Calu3 (cell line): ENCODE measurements around the gene PAPPA. TPM values are rescaled to one million over a fixed set of nuclear protein-coding genes. Genes with fewer than 3 reads are reported as not detected.

Experiments used
- BruUV-seq: library from RNA; stranded (reverse); fragments of 400-500 nt; replicated peaks from 2 replicates; lab custom pipeline; 2021; lab: Mats Ljungman, UMichigan
- CTCF ChIA-PET: fragments of 300-600 bp; sonication (Branson Sonifier 250); formaldehyde crosslinking; loops from one replicate; lab custom pipeline; 2022; ENCODE audit warnings: antibody characterized with exemption; lab: Charles Lee
- DNase-seq: peaks from one replicate; pipeline ENCODE4 v3.0.0; 2022
- H3K27ac Mint-ChIP-seq: one replicate; pipeline ENCODE4 v1.8.0; 2022; ENCODE audit warnings: mixed read lengths; ENCODE audit not compliant: unreplicated experiment
- H3K27me3 Mint-ChIP-seq: one replicate; pipeline ENCODE4 v1.8.0; 2022; ENCODE audit warnings: mixed read lengths; ENCODE audit not compliant: unreplicated experiment
- H3K36me3 Mint-ChIP-seq: one replicate; pipeline ENCODE4 v1.8.0; 2022; ENCODE audit warnings: mild to moderate bottlenecking, moderate library complexity, mixed read lengths; ENCODE audit not compliant: insufficient read depth, unreplicated experiment
- H3K4me1 Mint-ChIP-seq: one replicate; pipeline ENCODE4 v1.8.0; 2022; ENCODE audit warnings: mild to moderate bottlenecking, low read depth, mixed read lengths; ENCODE audit not compliant: unreplicated experiment
- H3K4me3 Mint-ChIP-seq: one replicate; pipeline ENCODE4 v1.8.0; 2022; ENCODE audit warnings: mild to moderate bottlenecking, low read depth, moderate library complexity, mixed read lengths; ENCODE audit not compliant: unreplicated experiment
- H3K9me3 Mint-ChIP-seq: one replicate; pipeline ENCODE4 v1.8.0; 2022; ENCODE audit warnings: low read depth, mixed read lengths; ENCODE audit not compliant: unreplicated experiment
- CTCF ChIP-seq: fragments of 200-600 bp; IDR thresholded peaks from one replicate; pipeline ENCODE4 v1.8.0; 2022; ENCODE audit warnings: antibody characterized with exemption; ENCODE audit not compliant: unreplicated experiment
- intact Hi-C: fragments of 100-400 bp; cut with micrococcal nuclease; formaldehyde crosslinking; loops from one replicate; pipeline ENCODE4 v1.10.0; 2022; ENCODE audit not compliant: unreplicated experiment
- total RNA-seq: library from RNA; stranded (reverse); gene quantifications from 2 replicates; pipeline ENCODE4 v1.2.3, GENCODE V29; 2022

The PAPPA gene
- total RNA-seq, 1 experiment from 2014 or later, result not detected

- Mint-ChIP-seq H3K36me3 (no peaks in the 10 kb centered on the region), H3K27ac (no peak overlapping the region), H3K27me3 (no peaks in the 10 kb centered on the region), H3K4me3 (no peak overlapping the region), H3K4me1 (no peaks in the 10 kb centered on the region), H3K9me3 (peaks cover 12% of the 10 kb centered on the region)
- CTCF ChIA-PET, result no interaction called here
- BruUV-seq, result no TSS peak
- DNase-seq, result no peak
- intact Hi-C loops, result no loop called here
- no peak for TF ChIP-seq CTCF
Observed at GRCh38 chr9:116233160-116233530, 79.6 kb downstream of the PAPPA start.

GRCh38 chr9:116234081-116234480 is 80.5 kb downstream of the PAPPA start:
- H3K27ac Mint-ChIP-seq, result no peak overlapping the region
- TF ChIP-seq CTCF, result no peak
- intact Hi-C loops, result no loop called here
- BruUV-seq, result no TSS peak
- CTCF ChIA-PET, result no interaction called here
- no peaks in the 10 kb centered on the region for H3K4me1 Mint-ChIP-seq
- peaks cover 14% of the 10 kb centered on the region for H3K9me3 Mint-ChIP-seq
- no peaks in the 10 kb centered on the region for H3K27me3 Mint-ChIP-seq
- no peaks in the 10 kb centered on the region for H3K36me3 Mint-ChIP-seq
- DNase-seq, result no peak
- no peak overlapping the region for H3K4me3 Mint-ChIP-seq

- no peaks in the 10 kb centered on the region for H3K4me1 Mint-ChIP-seq
- no TSS peak for BruUV-seq
- CTCF ChIA-PET, result no interaction called here
- no peak overlapping the region for H3K4me3 Mint-ChIP-seq
- no peak for TF ChIP-seq CTCF
- H3K27ac Mint-ChIP-seq, result no peak overlapping the region
- H3K36me3 Mint-ChIP-seq, result no peaks in the 10 kb centered on the region
- H3K27me3 Mint-ChIP-seq, result no peaks in the 10 kb centered on the region
- no peak for DNase-seq
- H3K9me3 Mint-ChIP-seq, result peaks cover 9% of the 10 kb centered on the region
- intact Hi-C loops, result no loop called here
Observed at GRCh38 chr9:116236979-116237378, 83.4 kb downstream of the PAPPA start.

- Mint-ChIP-seq H3K27me3 (no peaks in the 10 kb centered on the region), H3K4me3 (no peak overlapping the region), H3K36me3 (no peaks in the 10 kb centered on the region), H3K4me1 (no peaks in the 10 kb centered on the region), H3K9me3 (peaks cover 6% of the 10 kb centered on the region), H3K27ac (no peak overlapping the region)
- no peak for TF ChIP-seq CTCF
- no peak for DNase-seq
- intact Hi-C loops, result no loop called here
- CTCF ChIA-PET, result no interaction called here
- BruUV-seq, result no TSS peak
Observed at GRCh38 chr9:116237456-116237855, 83.9 kb downstream of the PAPPA start.
